Measurements from ENCODE around the gene C14orf39.
"Not testable (repeated sequence)": the region's sequence is repeated elsewhere in the genome, so short reads cannot be mapped to it uniquely, and the experiment has no call there.

C14orf39 gene

GRCh38 chr14:60495946-60496345 lies 10.1 kb upstream of the C14orf39 start:
- no peak for DNase-seq (ENCODE audit: low read depth, low spot score)

DNA sequence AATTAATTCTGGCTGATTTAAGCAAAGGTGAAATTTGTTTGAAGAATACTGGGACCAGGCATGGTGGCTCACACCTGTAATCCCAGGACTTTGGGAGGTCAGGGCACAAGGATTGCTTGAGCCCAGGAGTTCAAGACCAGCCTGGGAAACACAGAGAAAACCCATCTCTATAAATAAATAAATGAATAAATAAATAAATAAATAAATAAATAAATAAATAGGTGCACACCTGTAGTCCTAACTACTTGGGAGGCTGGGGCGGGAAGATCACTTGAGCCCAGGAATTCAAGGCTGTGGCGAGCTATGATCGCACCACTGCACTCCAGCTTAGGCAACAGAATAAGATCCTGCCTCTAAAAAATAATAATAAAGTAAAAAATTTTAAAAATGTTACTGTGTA lies 4.4 kb upstream of the C14orf39 start:
- no peak for DNase-seq (ENCODE audit: low read depth, low spot score)

GRCh38 chr14:60488175-60488574 lies 2.3 kb upstream of the C14orf39 start:
- no peak for DNase-seq (ENCODE audit: low read depth, low spot score)

- DNase-seq (ENCODE audit: low read depth, low spot score) = no peak
These were observed 1.3 kb upstream of the C14orf39 start for GRCh38 chr14:60487211-60487610.

- no peak for DNase-seq (ENCODE audit: low read depth, low spot score)
These were observed 736 bp downstream of the C14orf39 start for GRCh38 chr14:60485057-60485597.

DNA sequence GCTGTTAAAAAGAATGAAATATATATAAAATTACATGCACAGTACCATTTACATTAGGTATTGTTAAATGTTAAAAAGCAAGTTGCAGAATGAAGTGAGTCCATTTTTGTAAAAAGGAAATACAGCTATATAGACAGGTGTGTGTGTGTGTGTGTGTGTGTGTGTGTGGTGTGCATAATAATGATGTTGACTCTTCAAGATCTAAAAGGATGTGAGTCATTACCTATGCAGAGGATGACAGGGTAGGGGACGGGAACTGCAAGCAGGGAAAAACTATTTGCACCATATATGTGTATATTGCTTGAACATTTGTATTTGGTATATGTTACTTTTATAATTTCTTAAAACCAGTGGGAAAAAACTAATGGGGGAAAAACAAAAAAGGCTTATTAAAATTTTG lies 3.1 kb downstream of the C14orf39 start:
- no peak for DNase-seq (ENCODE audit: low read depth, low spot score)

DNA sequence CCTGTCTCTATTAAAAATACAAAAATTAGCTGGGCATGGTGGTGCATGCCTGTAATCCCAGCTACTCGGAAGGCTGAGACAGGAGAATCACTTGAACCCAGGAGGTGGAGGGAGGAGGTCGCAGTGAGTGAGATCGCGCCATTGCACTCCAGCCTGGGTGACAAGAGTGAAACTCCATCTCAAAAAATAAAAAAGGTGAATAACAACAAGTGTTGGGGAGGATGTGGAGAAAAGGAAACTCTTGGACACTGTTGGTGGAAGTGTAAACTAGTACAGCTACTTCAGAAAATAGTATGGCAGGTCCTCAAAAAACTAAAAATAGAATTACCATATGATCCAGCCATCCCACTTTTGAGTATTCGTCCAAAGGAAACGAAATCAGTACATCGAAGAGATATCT lies 5.6 kb downstream of the C14orf39 start:
- DNase-seq (ENCODE audit: low read depth, low spot score) = not testable (repeated sequence)

DNA sequence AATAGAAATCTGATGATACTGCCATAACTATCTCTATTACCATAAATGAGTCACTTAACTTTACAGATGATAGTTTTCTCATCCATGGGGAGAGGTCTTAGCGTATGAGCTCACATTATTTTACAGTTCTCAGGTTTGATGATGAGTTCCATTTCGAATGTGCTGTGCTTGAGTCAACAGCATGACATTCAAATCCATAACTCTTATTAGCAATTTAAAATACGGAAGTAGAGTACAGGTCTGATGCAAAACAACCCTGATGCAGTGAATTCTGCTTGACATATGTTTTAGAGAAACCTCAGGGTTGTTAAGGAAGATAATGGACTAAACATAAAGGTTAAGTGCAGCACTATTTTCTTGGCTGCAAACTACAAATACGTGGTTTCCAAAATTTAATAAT lies 30.0 kb downstream of the C14orf39 start:
- DNase-seq (ENCODE audit: low read depth, low spot score) = no peak

DNA sequence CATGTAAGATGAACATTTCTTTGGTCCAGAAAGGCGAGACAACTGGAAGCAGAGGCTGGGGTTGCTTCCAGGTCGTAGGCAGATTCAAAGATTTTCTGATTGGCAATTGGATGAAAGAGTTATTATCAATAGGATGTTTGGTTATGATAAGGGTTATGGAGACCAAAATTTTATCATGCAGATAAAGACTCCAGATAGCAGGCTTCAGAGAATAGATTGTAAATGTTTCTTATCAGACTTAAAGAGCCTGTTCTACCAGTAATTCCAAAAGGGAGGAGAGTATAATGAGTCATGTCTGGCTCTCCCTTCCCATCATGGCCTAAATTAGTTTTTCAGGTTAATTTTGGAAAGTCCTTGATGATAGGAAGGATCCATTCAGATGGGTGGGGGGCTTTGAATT lies 55.6 kb downstream of the C14orf39 start:
- DNase-seq (ENCODE audit: low read depth, low spot score) = no peak

DNA sequence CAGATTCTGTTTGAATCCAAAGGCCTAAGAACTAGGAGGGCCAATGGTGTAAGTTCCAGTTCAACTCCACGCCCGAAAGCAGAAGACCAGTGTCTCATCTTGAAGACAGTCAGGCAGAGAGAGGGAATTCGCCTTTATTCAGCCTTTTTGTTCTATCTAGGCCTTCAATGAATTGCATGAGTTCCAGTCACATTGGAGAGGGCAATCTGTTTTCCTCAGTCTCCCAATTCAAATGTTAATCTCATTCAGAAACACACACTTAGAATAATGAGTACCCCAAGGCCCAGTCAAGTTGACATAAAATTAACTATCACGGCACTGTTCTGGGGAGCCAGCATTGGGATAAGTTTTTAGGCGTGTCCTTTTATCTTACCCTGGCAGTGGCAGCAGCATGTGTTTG lies 65.8 kb downstream of the C14orf39 start:
- DNase-seq (ENCODE audit: low read depth, low spot score) = no peak

DNA sequence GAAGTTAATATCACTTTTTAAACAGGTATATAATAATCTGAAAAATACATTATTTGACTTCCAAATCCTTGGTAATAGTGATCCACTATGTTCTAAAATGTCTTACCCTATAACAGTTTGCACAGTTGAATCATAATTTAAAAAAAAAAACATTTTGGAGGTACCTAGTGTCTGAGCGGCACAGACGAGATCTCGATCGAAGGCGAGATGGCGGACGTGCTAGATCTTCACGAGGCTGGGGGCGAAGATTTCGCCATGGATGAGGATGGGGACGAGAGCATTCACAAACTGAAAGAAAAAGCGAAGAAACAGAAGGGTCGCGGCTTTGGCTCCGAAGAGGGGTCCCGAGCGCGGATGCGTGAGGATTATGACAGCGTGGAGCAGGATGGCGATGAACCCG lies 88.3 kb downstream of the C14orf39 start:
- DNase-seq (ENCODE audit: low read depth, low spot score) = not testable (repeated sequence)

- no peak for DNase-seq (ENCODE audit: low read depth, low spot score)
These were observed 89.0 kb downstream of the C14orf39 start for GRCh38 chr14:60396718-60397343.
